CD14-positive monocyte (primary cell): ENCODE measurements around the gene MTUS2. TPM values are rescaled to one million over a fixed set of nuclear protein-coding genes. Genes with fewer than 3 reads are reported as not detected.

Experiments used
- DNase-seq, 3 donors: peaks; one replicate each; pipeline ENCODE4 v3.0.0-alpha.2; 2011 to 2022
- H2AFZ ChIP-seq: 2 replicates; pipeline ENCODE4 v1.6.0; 2012; ENCODE audit warnings: mild to moderate bottlenecking, low read depth, low read length, inconsistent platforms; ENCODE audit not compliant: insufficient read depth, poor library complexity, severe bottlenecking
- H3K27ac ChIP-seq, 2 donors: 1 replicate in 1 of 2; 2 replicates in 1 of 2; pipeline ENCODE4 v1.5.1; 2012 to 2013; ENCODE audit warnings: low read length in 2 of 2, control low read depth in 1 of 2, inconsistent platforms in 1 of 2, low read depth in 1 of 2, mild to moderate bottlenecking in 1 of 2
- H3K27me3 ChIP-seq, 2 donors: one replicate each; pipeline versions ENCODE4 v1.6.0 to v1.6.1; 2011 to 2013; ENCODE audit warnings: low read length in 2 of 2; ENCODE audit not compliant: control insufficient read depth in 2 of 2, insufficient read depth in 2 of 2
- H3K36me3 ChIP-seq, 2 donors: replicated peaks in 1 of 2; 1 replicate in 1 of 2; 2 replicates in 1 of 2; pipeline versions ENCODE4 v1.5.1 to v1.6.1; 2012 to 2013; ENCODE audit warnings: low read length in 2 of 2, control low read depth in 1 of 2, inconsistent platforms in 1 of 2, mild to moderate bottlenecking in 1 of 2; ENCODE audit not compliant: insufficient read depth in 2 of 2, control insufficient read depth in 1 of 2
- H3K4me1 ChIP-seq, 2 donors: 1 replicate in 1 of 2; 2 replicates in 1 of 2; pipeline versions ENCODE4 v1.5.1 to v1.6.1; 2012 to 2013; ENCODE audit warnings: low read length in 2 of 2, control low read depth in 1 of 2, inconsistent platforms in 1 of 2, mild to moderate bottlenecking in 1 of 2, moderate library complexity in 1 of 2; ENCODE audit not compliant: insufficient read depth in 2 of 2, control insufficient read depth in 1 of 2
- H3K4me2 ChIP-seq: replicated peaks from 2 replicates; pipeline ENCODE3; 2012; ENCODE audit warnings: low read length, moderate library complexity, mild to moderate bottlenecking; ENCODE audit not compliant: poor library complexity, severe bottlenecking; ENCODE audit errors: extremely low read depth
- H3K4me3 ChIP-seq, 3 experiments: fragments of 200-600 bp in 1 of 3; sonication (generic) in 1 of 3; replicated peaks in 1 of 3; 1 replicate in 2 of 3; 2 replicates in 1 of 3; pipeline ENCODE4 v1.5.1; 2011 to 2013; ENCODE audit warnings: low read length in 3 of 3, mild to moderate bottlenecking in 3 of 3, control low read depth in 2 of 3, low read depth in 2 of 3, inconsistent platforms in 1 of 3, moderate library complexity in 1 of 3
- H3K79me2 ChIP-seq: 2 replicates; pipeline ENCODE4 v1.6.0; 2012; ENCODE audit warnings: mild to moderate bottlenecking, control low read depth, inconsistent platforms, low read length, moderate library complexity; ENCODE audit not compliant: insufficient read depth
- H3K9ac ChIP-seq: 2 replicates; pipeline ENCODE4 v1.6.0; 2017; ENCODE audit warnings: low read length, mild to moderate bottlenecking; ENCODE audit not compliant: insufficient read depth, poor library complexity, severe bottlenecking
- H3K9me3 ChIP-seq, 2 donors: replicated peaks in 1 of 2; 1 replicate in 1 of 2; 2 replicates in 1 of 2; pipeline versions ENCODE4 v1.5.1 to v1.6.1; 2012 to 2013; ENCODE audit warnings: low read length in 2 of 2, control low read depth in 1 of 2; ENCODE audit not compliant: control insufficient read depth in 1 of 2, insufficient read depth in 1 of 2
- H4K20me1 ChIP-seq: 2 replicates; pipeline ENCODE4 v1.6.0; 2012; ENCODE audit warnings: mild to moderate bottlenecking, low read length, control low read depth, moderate library complexity; ENCODE audit not compliant: insufficient read depth
- H3K27ac Mint-ChIP-seq, 7 donors: one replicate each; pipeline ENCODE4 v1.8.0; 2020; ENCODE audit warnings: mild to moderate bottlenecking in 7 of 7, mixed read lengths in 7 of 7, moderate library complexity in 6 of 7, inconsistent platforms in 2 of 7
- H3K27me3 Mint-ChIP-seq, 3 donors: one replicate each; pipeline ENCODE4 v1.8.0; 2021 to 2022; ENCODE audit warnings: low read depth in 3 of 3, mild to moderate bottlenecking in 3 of 3, mixed read lengths in 3 of 3, moderate library complexity in 3 of 3, inconsistent platforms in 1 of 3
- H3K36me3 Mint-ChIP-seq, 2 donors: one replicate each; pipeline ENCODE4 v1.8.0; 2020; ENCODE audit warnings: mixed read lengths in 2 of 2, inconsistent platforms in 1 of 2, mild to moderate bottlenecking in 1 of 2
- H3K4me1 Mint-ChIP-seq: one replicate; pipeline ENCODE4 v1.8.0; 2020; ENCODE audit warnings: mild to moderate bottlenecking, mixed read lengths
- H3K4me3 Mint-ChIP-seq, 2 donors: one replicate each; pipeline ENCODE4 v1.8.0; 2020; ENCODE audit warnings: mild to moderate bottlenecking in 2 of 2, mixed read lengths in 2 of 2, moderate library complexity in 1 of 2
- H3K9me3 Mint-ChIP-seq, 7 donors: one replicate each; pipeline ENCODE4 v1.8.0; 2020 to 2022; ENCODE audit warnings: mixed read lengths in 7 of 7, mild to moderate bottlenecking in 6 of 7, moderate library complexity in 6 of 7, inconsistent platforms in 2 of 7
- WGBS: methylation state at CpG from one replicate; pipeline ENCODE4 v1.1.5; 2013; ENCODE audit warnings: missing lambda C conversion rate; ENCODE audit not compliant: insufficient coverage; 5-methylcytosine and 5-hydroxymethylcytosine counted together
- intact Hi-C, 2 donors: fragments of 100-400 bp; cut with micrococcal nuclease; formaldehyde crosslinking; loops; one replicate each; pipeline versions ENCODE4 v1.15.0 to v1.15.1; 2023
- polyA plus RNA-seq, 3 donors: library from polyadenylated mRNA; depleted of rRNA in 1 of 3; unstranded in 2 of 3; stranded (reverse) in 1 of 3; fragments of 300-500 nt in 2 of 3; fragments of >200 nt in 1 of 3; fragmentation: Illumina TruSeq in 2 of 3; gene quantifications; 1 replicate in 2 of 3; 2 replicates in 1 of 3; pipeline ENCODE4 v1.2.3, GENCODE V29; 2012 to 2021
- TF ChIP-seq, protein P1 (sequence below): fragments of 200-600 bp; IDR thresholded peaks from one replicate; pipeline ENCODE4 v1.8.0; 2022; ENCODE audit warnings: antibody characterized with exemption, mild to moderate bottlenecking

MTUS2 gene
- polyA plus RNA-seq, 3 donors = 0.04 TPM; not detected in 2

DNA sequence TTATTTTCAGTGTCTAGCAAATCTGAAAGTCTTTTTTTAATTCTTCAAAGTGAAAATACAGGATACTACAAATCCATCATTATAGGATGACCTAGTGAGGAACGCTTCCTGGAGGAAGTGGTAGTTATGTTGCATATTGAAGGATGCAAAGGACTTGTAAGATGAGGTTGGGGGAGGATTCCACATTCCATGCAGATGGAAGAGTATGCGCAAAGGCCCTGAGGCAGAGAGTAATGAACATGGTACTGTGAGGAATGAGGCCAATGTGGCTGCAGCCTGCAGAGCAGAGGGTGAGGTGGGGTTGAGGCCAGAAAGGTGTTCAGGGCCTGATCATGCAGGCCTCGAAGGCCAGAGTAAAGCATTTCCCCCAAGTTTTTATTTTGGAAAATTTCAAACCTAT lies 202.8 kb downstream of the MTUS2 start:
- no peak overlapping the region for H3K9ac ChIP-seq
- Mint-ChIP-seq H3K4me1 (peaks cover 4% of the 10 kb centered on the region), H3K9me3 (peaks cover 5 to 12% (median 6%) of the 10 kb centered on the region in 7 donors), H3K36me3 (no peaks in the 10 kb centered on the region), H3K27me3 (peaks cover 0 to 2% (median 0%) of the 10 kb centered on the region in 3 donors), H3K27ac (no peak overlapping the region), H3K4me3 (no peak overlapping the region)
- no peak overlapping the region for H3K27ac ChIP-seq
- no peak for DNase-seq
- H3K9me3 ChIP-seq = peaks cover 0 to 16% of the 10 kb centered on the region in 2 donors
- WGBS = 100% methylated on average over 1 of the region's 3 CpGs
- no peaks in the 10 kb centered on the region for H3K4me1 ChIP-seq
- TF ChIP-seq, protein P1, sequence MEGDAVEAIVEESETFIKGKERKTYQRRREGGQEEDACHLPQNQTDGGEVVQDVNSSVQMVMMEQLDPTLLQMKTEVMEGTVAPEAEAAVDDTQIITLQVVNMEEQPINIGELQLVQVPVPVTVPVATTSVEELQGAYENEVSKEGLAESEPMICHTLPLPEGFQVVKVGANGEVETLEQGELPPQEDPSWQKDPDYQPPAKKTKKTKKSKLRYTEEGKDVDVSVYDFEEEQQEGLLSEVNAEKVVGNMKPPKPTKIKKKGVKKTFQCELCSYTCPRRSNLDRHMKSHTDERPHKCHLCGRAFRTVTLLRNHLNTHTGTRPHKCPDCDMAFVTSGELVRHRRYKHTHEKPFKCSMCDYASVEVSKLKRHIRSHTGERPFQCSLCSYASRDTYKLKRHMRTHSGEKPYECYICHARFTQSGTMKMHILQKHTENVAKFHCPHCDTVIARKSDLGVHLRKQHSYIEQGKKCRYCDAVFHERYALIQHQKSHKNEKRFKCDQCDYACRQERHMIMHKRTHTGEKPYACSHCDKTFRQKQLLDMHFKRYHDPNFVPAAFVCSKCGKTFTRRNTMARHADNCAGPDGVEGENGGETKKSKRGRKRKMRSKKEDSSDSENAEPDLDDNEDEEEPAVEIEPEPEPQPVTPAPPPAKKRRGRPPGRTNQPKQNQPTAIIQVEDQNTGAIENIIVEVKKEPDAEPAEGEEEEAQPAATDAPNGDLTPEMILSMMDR = no peak
- no peak overlapping the region for H2AFZ ChIP-seq
- H3K27me3 ChIP-seq = no peaks in the 10 kb centered on the region
- no peaks in the 10 kb centered on the region for H3K36me3 ChIP-seq
- H3K79me2 ChIP-seq = no peaks in the 10 kb centered on the region
- H3K4me2 ChIP-seq = no peak overlapping the region
- H3K4me3 ChIP-seq = no peak overlapping the region
- H4K20me1 ChIP-seq = no peaks in the 10 kb centered on the region
- intact Hi-C loops = no loop called here

DNA sequence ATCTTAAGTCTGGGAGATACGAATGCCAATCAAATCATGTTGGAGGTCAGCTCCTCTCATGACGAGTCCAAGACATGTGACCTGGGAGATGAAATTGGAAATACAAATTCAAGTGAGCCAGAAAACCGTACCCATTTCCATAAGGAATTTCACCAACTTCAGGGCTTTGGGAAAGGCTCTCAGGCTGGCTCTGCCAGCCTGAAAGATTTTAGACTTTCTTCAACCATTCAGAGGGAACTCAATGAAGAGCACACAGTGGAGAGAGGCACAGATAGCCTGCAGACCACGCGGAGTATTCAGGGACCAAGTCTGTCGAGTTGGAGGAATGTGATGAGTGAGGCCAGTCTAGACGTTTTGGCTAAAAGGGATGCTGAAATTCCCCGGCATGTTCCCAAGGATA lies 204.6 kb downstream of the MTUS2 start:
- H3K9me3 ChIP-seq = peaks cover 0 to 29% of the 10 kb centered on the region in 2 donors
- H2AFZ ChIP-seq = no peak overlapping the region
- Mint-ChIP-seq H3K27ac (no peak overlapping the region), H3K9me3 (peaks cover 9 to 29% (median 11%) of the 10 kb centered on the region in 7 donors), H3K27me3 (peaks cover 0 to 2% (median 0%) of the 10 kb centered on the region in 3 donors), H3K4me1 (peaks cover 4% of the 10 kb centered on the region), H3K4me3 (no peak overlapping the region), H3K36me3 (no peaks in the 10 kb centered on the region)
- no peaks in the 10 kb centered on the region for H4K20me1 ChIP-seq
- no peaks in the 10 kb centered on the region for H3K79me2 ChIP-seq
- TF ChIP-seq, protein P1 = no peak
- WGBS = 95% methylated on average over 8 of the region's 8 CpGs
- H3K4me1 ChIP-seq = no peaks in the 10 kb centered on the region
- intact Hi-C loops = no loop called here
- H3K36me3 ChIP-seq = no peaks in the 10 kb centered on the region
- no peaks in the 10 kb centered on the region for H3K27me3 ChIP-seq
- no peak overlapping the region for H3K4me2 ChIP-seq
- H3K27ac ChIP-seq = no peak overlapping the region
- DNase-seq = no peak
- H3K9ac ChIP-seq = no peak overlapping the region
- H3K4me3 ChIP-seq = no peak overlapping the region
